GM12865 (cell line): Measurements from ENCODE around the gene TMC3.
A peak's percentile ranks its signal among the peaks of the same experiment; 100 is the strongest.
"Not testable (repeated sequence)": the region's sequence is repeated elsewhere in the genome, so short reads cannot be mapped to it uniquely, and the experiment has no call there.

Experiments
- DNase-seq: peaks from one replicate; pipeline ENCODE4 v3.0.0; 2010; ENCODE audit warnings: low read depth
- H3K4me3 ChIP-seq: 2 replicates; pipeline ENCODE4 v1.5.1; 2011; ENCODE audit warnings: mild to moderate bottlenecking, low read depth, low read length, control low read depth
- TF ChIP-seq, protein P1 (sequence below): IDR thresholded peaks from 2 replicates; pipeline ENCODE4 v1.5.1; 2011; ENCODE audit warnings: low read length, control low read depth, low read depth, inconsistent platforms; ENCODE audit not compliant: insufficient read depth; ENCODE audit errors: missing control alignments

The TMC3 gene

DNA sequence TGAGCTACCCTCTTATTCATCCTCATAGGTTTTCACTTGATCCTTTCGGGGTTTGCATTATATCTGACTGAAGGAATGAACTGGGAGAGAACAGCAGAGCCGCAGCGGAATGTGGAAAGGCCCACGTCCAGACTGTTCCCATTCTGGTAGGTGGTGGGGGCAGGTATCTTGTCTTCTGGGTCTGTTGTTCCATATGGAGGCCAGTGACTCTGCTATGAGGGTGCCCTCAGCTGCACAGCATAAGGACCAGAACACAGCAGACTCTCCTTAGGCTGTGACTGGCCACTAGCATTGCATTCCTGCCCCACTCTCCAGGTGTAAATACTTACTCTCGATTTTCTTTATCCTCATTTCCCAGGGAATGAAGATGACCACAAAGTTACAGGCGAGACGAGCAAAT lies 12.1 kb downstream of the TMC3 start:
- no peak overlapping the region for H3K4me3 ChIP-seq
- TF ChIP-seq, protein P1, sequence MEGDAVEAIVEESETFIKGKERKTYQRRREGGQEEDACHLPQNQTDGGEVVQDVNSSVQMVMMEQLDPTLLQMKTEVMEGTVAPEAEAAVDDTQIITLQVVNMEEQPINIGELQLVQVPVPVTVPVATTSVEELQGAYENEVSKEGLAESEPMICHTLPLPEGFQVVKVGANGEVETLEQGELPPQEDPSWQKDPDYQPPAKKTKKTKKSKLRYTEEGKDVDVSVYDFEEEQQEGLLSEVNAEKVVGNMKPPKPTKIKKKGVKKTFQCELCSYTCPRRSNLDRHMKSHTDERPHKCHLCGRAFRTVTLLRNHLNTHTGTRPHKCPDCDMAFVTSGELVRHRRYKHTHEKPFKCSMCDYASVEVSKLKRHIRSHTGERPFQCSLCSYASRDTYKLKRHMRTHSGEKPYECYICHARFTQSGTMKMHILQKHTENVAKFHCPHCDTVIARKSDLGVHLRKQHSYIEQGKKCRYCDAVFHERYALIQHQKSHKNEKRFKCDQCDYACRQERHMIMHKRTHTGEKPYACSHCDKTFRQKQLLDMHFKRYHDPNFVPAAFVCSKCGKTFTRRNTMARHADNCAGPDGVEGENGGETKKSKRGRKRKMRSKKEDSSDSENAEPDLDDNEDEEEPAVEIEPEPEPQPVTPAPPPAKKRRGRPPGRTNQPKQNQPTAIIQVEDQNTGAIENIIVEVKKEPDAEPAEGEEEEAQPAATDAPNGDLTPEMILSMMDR, result no peak
- DNase-seq, result no peak

DNA sequence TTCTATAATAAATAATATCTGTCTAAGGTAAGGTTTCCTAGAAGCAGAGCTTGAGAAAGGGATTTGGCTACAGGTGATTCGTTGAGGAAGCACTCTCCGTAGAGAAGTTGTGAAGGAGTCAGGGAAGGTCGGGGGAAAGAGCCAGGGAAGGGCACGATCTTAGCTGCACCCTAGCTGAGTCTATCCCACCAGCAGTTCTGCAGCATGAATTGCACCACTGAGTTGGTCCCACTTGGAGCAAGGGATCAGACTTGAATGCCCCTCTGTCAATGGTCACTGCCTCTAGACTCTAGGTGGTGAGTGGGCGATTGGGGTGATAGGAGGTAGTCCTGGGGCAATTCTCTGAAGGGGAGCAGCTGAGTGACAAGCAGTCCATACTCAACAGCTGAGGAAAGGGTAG lies 13.5 kb downstream of the TMC3 start:
- DNase-seq, result no peak
- TF ChIP-seq, protein P1, result no peak

DNA sequence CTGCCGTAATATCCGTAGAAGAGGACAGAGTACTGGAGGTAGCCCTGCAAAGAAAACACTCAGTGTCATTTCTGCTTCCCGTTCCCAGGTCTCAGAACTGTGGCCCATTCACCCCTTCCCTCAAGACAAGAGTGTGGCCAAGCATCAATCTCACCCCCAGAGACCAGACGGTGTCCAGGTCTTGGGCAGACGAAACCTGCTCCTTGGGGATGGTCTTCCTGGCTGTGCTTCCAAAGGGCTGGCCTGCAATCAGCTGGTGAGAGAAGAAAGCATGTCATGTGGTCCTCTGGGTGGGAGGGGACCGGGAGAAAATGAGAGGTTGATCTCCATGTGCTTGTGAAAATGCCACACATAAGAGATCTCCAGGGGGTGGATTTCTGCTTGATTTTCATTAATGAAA lies 15.8 kb downstream of the TMC3 start:
- H3K4me3 ChIP-seq, result no peak overlapping the region
- TF ChIP-seq, protein P1, result no peak
- DNase-seq, result no peak

More for the DNA sequence above, 13.5 kb downstream of the TMC3 start:
- no peak overlapping the region for H3K4me3 ChIP-seq

DNA sequence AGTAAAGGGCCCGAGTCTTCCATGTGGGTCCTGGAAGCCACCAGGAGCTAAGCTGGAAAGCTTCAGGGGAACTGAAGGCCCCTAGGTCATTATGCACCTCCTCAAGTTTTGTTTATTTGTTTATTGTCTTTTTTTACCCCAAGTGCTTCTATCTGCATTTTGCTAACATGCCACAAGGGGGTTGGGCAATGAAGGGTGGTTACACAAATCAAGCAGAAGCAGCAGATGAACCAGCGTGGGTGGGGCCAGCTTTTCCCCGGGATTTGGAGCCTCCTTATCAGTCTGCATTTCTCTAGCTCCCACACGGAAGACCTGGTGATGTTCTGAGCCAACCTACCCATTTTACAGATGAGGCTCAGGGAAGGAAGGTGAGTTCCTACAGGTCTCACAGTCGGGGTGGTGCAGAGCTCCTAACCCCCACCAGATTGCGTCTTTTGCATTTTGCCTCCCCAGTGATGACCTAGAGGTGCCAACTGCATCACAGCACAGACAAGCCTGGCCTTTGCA lies 16.8 kb downstream of the TMC3 start:
- no peak overlapping the region for H3K4me3 ChIP-seq
- TF ChIP-seq, protein P1, result peak; percentile 27
- DNase-seq, result peak; percentile 13

DNA sequence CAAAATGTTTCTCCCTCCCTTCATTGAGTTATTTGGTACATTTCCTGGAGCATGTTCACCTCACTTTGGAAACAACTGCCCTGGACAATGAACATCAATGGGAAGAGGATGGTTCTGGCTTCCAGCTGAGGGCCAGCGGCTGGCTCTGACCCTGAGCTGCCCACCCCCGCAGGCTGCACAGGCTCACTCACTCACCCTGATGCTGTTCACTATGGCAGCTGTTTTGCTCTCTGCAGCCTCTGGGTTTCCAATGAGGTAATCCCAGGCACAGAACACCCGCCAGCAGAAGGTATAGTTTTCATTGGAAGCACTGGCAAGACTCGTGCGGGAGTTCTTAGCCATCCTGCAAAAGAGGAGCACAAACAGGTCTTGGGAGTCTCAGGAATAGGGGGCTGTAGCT lies 17.8 kb downstream of the TMC3 start:
- no peak for DNase-seq
- TF ChIP-seq, protein P1, result no peak
- H3K4me3 ChIP-seq, result no peak overlapping the region

DNA sequence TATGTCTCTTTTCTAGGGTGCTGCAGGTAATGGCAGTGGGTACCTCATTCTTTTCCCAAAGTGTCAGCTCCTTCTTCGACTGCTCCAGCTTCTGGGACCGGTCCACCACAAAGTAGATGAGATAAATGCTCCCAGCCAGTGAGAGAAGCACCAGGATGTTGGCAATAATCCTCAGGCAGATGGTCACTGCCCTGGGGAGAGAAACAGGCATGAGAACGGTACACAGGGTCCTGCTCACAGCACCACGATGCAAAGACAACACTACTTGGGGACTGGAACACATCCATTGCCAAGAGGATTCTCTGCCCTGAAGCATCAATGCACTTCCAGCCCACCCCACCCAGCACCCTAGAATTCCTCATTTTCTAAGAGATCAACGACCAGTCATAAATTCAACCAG lies 22.4 kb downstream of the TMC3 start:
- TF ChIP-seq, protein P1, result no peak
- DNase-seq, result no peak
- no peak overlapping the region for H3K4me3 ChIP-seq

DNA sequence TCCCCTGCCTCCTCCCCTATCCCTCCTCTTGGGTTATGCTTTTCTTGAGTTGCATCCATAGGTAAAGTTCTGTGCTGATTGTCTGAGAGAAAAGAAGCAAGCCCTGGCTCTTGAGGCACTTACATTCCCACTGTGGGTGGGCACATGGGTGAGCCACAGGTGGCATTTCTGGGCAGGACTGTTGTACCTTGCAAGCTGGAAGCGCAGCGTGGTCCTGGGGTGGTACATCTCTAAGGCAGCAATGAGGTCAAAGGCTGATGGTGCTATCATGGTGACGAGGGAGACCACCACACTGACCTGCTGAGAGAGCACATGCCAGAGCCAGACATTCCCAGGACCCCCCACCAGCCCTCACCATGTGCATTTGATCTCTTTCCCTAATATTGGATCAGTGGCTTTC lies 24.7 kb downstream of the TMC3 start:
- TF ChIP-seq, protein P1, result no peak
- DNase-seq, result no peak
- H3K4me3 ChIP-seq, result no peak overlapping the region

DNA sequence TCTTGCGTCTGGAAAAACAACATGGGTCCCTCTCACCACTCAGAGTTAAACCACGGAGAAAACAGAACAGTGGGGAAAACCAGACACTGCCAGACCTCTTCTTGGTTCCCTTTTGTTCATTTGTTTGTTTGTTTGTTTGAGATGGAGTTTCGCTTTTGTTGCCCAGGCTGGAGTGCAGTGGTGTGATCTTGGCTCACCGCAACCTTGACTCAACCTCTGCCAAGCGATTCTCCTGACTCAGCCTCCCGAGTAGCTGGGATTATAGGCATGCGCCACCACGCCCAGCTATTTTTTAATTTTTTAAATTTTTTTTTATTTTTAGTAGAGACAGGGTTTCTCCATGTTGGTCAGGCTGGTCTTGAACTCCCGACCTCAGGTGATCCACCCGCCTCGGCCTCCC lies 25.3 kb downstream of the TMC3 start:
- DNase-seq, H3K4me3 ChIP-seq: not testable (repeated sequence)
